H1 (cell line): Measurements from ENCODE around the gene CCR8. TPM values are rescaled to one million over a fixed set of nuclear protein-coding genes. Genes with fewer than 3 reads are reported as not detected.

Experiments
- CTCF ChIA-PET: fragments of 300-600 bp; sonication (Branson Sonifier 250); formaldehyde crosslinking; loops from one replicate; lab custom pipeline; 2021; ENCODE audit not compliant: partially characterized antibody; lab: Charles Lee
- POLR2A ChIA-PET: fragments of 300-600 bp; sonication (Branson Sonifier 250); formaldehyde crosslinking; loops from one replicate; lab custom pipeline; 2021; ENCODE audit warnings: inconsistent platforms; ENCODE audit not compliant: partially characterized antibody; lab: Charles Lee
- DNase-seq, 2 experiments: peaks; one replicate each; pipeline versions ENCODE4 v3.0.0 to v3.0.0-alpha.2; 2010 to 2022; ENCODE audit warnings: low spot score in 2 of 2, low read depth in 1 of 2, mixed read lengths in 1 of 2
- FAIRE-seq: peaks from 2 replicates; lab custom pipeline; 2011; peaks lifted over from hg19 to GRCh38; lab: Jason Lieb, UNC
- H2AFZ ChIP-seq: 2 replicates; pipeline ENCODE4 v1.8.1; 2012; ENCODE audit warnings: low read length, inconsistent platforms
- H2AK5ac ChIP-seq: 2 replicates; pipeline ENCODE4 v1.6.1; 2013; ENCODE audit warnings: low read depth, low read length
- H2BK120ac ChIP-seq: replicated peaks from 2 replicates; pipeline ENCODE3; 2013; ENCODE audit warnings: low read depth, low read length, inconsistent platforms
- H2BK12ac ChIP-seq: 2 replicates; pipeline ENCODE4 v1.6.1; 2013; ENCODE audit warnings: low read depth, low read length
- H2BK15ac ChIP-seq: 2 replicates; pipeline ENCODE4 v1.6.1; 2013; ENCODE audit warnings: low read length
- H2BK20ac ChIP-seq: 2 replicates; pipeline ENCODE4 v1.6.1; 2013; ENCODE audit warnings: low read length
- H2BK5ac ChIP-seq: 2 replicates; pipeline ENCODE4 v1.6.1; 2013; ENCODE audit warnings: low read depth, low read length
- H3K14ac ChIP-seq: 2 replicates; pipeline ENCODE4 v1.6.1; 2013; ENCODE audit warnings: inconsistent platforms; ENCODE audit not compliant: insufficient read length
- H3K18ac ChIP-seq: 2 replicates; pipeline ENCODE4 v1.6.1; 2013; ENCODE audit warnings: low read length; ENCODE audit errors: extremely low read depth
- H3K23ac ChIP-seq: 2 replicates; pipeline ENCODE4 v1.6.1; 2013; ENCODE audit warnings: inconsistent platforms; ENCODE audit not compliant: insufficient read length
- H3K23me2 ChIP-seq: 2 replicates; pipeline ENCODE4 v1.6.1; 2013; ENCODE audit warnings: low read depth, low read length
- H3K27ac ChIP-seq: 2 replicates; pipeline ENCODE4 v1.6.1; 2011; ENCODE audit warnings: low read depth, low read length, inconsistent platforms
- H3K27me3 ChIP-seq, 4 experiments: replicated peaks in 1 of 4; 1 replicate in 1 of 4; 2 replicates in 3 of 4; pipeline versions ENCODE4 v1.6.1 to v1.8.1; 2011 to 2013; ENCODE audit warnings: low read length in 3 of 4, mild to moderate bottlenecking in 3 of 4, inconsistent platforms in 2 of 4, mixed read lengths in 2 of 4, moderate library complexity in 1 of 4; ENCODE audit not compliant: control insufficient read depth in 3 of 4, insufficient read depth in 3 of 4; ENCODE audit errors: extremely low read depth in 1 of 4
- H3K36me3 ChIP-seq, 4 experiments: 2 replicates each; pipeline versions ENCODE4 v1.6.1 to v1.8.1; 2011 to 2013; ENCODE audit warnings: mild to moderate bottlenecking in 4 of 4, low read length in 3 of 4, moderate library complexity in 2 of 4, control low read depth in 1 of 4, inconsistent platforms in 1 of 4; ENCODE audit not compliant: insufficient read depth in 4 of 4, control insufficient read depth in 2 of 4
- H3K4ac ChIP-seq: replicated peaks from 2 replicates; pipeline ENCODE3; 2013; ENCODE audit warnings: low read length, low read depth, mixed read lengths, inconsistent platforms; ENCODE audit not compliant: insufficient read length
- H3K4me1 ChIP-seq, 4 experiments: replicated peaks in 1 of 4; 1 replicate in 1 of 4; 2 replicates in 3 of 4; pipeline versions ENCODE4 v1.6.1 to v1.8.1; 2011 to 2013; ENCODE audit warnings: low read length in 3 of 4, inconsistent platforms in 2 of 4, mixed read lengths in 1 of 4; ENCODE audit not compliant: insufficient read depth in 4 of 4, control insufficient read depth in 3 of 4
- H3K4me2 ChIP-seq, 2 experiments: 2 replicates each; pipeline versions ENCODE4 v1.6.1 to v1.8.1; 2011 to 2013; ENCODE audit warnings: low read depth in 2 of 2, low read length in 2 of 2, control low read depth in 1 of 2, inconsistent platforms in 1 of 2, mild to moderate bottlenecking in 1 of 2; ENCODE audit not compliant: insufficient read depth in 1 of 2
- H3K4me3 ChIP-seq, 4 experiments: fragments of 200-600, 300-600 bp in 1 of 4; sonication (generic), shearing (Covaris generic), sonication (Bioruptor Twin) in 1 of 4; 2 replicates each; pipeline versions ENCODE4 v1.5.1 to v1.8.1; 2011 to 2016; ENCODE audit warnings: low read length in 4 of 4, low read depth in 3 of 4, control low read depth in 2 of 4, inconsistent platforms in 2 of 4, mild to moderate bottlenecking in 2 of 4, mixed read lengths in 1 of 4, moderate library complexity in 1 of 4; ENCODE audit not compliant: insufficient read depth in 2 of 4; ENCODE audit errors: extremely low read depth in 1 of 4
- H3K56ac ChIP-seq: replicated peaks from 2 replicates; pipeline ENCODE3; 2013; ENCODE audit warnings: low read depth, mild to moderate bottlenecking, mixed read lengths, low read length, inconsistent platforms; ENCODE audit not compliant: insufficient read length
- H3K79me1 ChIP-seq: 2 replicates; pipeline ENCODE4 v1.6.1; 2013; ENCODE audit warnings: low read depth, low read length, control low read depth
- H3K79me2 ChIP-seq, 2 experiments: 2 replicates each; pipeline versions ENCODE4 v1.6.1 to v1.8.1; 2012 to 2013; ENCODE audit warnings: low read length in 2 of 2, mild to moderate bottlenecking in 2 of 2, inconsistent platforms in 1 of 2; ENCODE audit not compliant: insufficient read depth in 2 of 2, control insufficient read depth in 1 of 2
- H3K9ac ChIP-seq, 4 experiments: replicated peaks in 1 of 4; 1 replicate in 1 of 4; 2 replicates in 3 of 4; pipeline versions ENCODE4 v1.6.1 to v1.8.1; 2011 to 2013; ENCODE audit warnings: low read depth in 3 of 4, low read length in 3 of 4, control low read depth in 2 of 4, mild to moderate bottlenecking in 2 of 4, moderate library complexity in 2 of 4, inconsistent platforms in 1 of 4; ENCODE audit errors: extremely low read depth in 1 of 4
- H3K9me3 ChIP-seq, 2 experiments: 2 replicates each; pipeline versions ENCODE4 v1.6.1 to v1.8.1; 2012 to 2013; ENCODE audit warnings: mild to moderate bottlenecking in 2 of 2, moderate library complexity in 2 of 2, control low read depth in 1 of 2, inconsistent platforms in 1 of 2, low read depth in 1 of 2, low read length in 1 of 2, mixed read lengths in 1 of 2; ENCODE audit not compliant: insufficient read depth in 2 of 2
- H4K20me1 ChIP-seq, 2 experiments: replicated peaks in 1 of 2; 2 replicates each; pipeline versions ENCODE3 to v1.8.1; 2011 to 2013; ENCODE audit warnings: inconsistent platforms in 2 of 2, low read length in 2 of 2, mild to moderate bottlenecking in 1 of 2; ENCODE audit not compliant: insufficient read depth in 2 of 2, control insufficient read depth in 1 of 2
- H4K5ac ChIP-seq: 2 replicates; pipeline ENCODE4 v1.6.1; 2013; ENCODE audit warnings: low read length, low read depth, mixed read lengths, inconsistent platforms; ENCODE audit not compliant: insufficient read length
- H4K8ac ChIP-seq: 2 replicates; pipeline ENCODE4 v1.8.0; 2013; ENCODE audit warnings: mild to moderate bottlenecking, moderate library complexity, low read length, inconsistent platforms; ENCODE audit not compliant: insufficient read depth; ENCODE audit errors: extremely low read depth
- H4K91ac ChIP-seq: replicated peaks from 2 replicates; pipeline ENCODE3; 2013; ENCODE audit warnings: low read length, mixed read lengths, inconsistent platforms; ENCODE audit not compliant: insufficient read length
- WGBS, 2 experiments: shearing (Covaris generic) in 1 of 2; methylation state at CpG; one replicate each; pipeline versions ENCODE4 v1.1.6 to v1.1.7; 2013 to 2015; ENCODE audit warnings: low lambda C conversion rate in 2 of 2, mixed read lengths in 2 of 2, inconsistent platforms in 1 of 2, low coverage in 1 of 2, missing lambda C conversion rate in 1 of 2; ENCODE audit not compliant: insufficient replicate concordance in 2 of 2, insufficient coverage in 1 of 2, insufficient read length in 1 of 2; ENCODE audit errors: extremely low coverage in 1 of 2, missing lambda C conversion rate in 1 of 2; 5-methylcytosine and 5-hydroxymethylcytosine counted together
- polyA plus RNA-seq, 7 experiments: library from polyadenylated mRNA; depleted of rRNA in 3 of 7; stranded (reverse) in 5 of 7; unstranded in 2 of 7; fragments of >200 nt in 5 of 7; fragments of 200-250 nt in 2 of 7; gene quantifications; 1 replicate in 5 of 7; 2 replicates in 1 of 7; 4 replicates in 1 of 7; pipeline versions ENCODE4 v1.2.1 to v1.2.3, GENCODE V29; 2011 to 2013; ENCODE audit warnings: missing spikeins in 2 of 7, mixed read lengths in 2 of 7
- total RNA-seq: library from RNA; stranded (reverse); fragmentation: NEBNext Ultra II Directional; extraction: Animal tissue kit (Norgen Biotek cat#: 25700); gene quantifications from 2 replicates; pipeline ENCODE4 v1.2.1, GENCODE V29; 2021

The CCR8 gene
- total and polyA plus RNA-seq, 2 of the 8 experiments (the other 6 are each of a cell fraction or from before 2014, with no cell fraction given), result 0.35 TPM; not detected in 1

GRCh38 chr3:39318301-39318700, 11.2 kb upstream of the CCR8 start:
- ChIA-PET POLR2A (no interaction called here), CTCF (interaction anchor here (1.1 to 1.6 kb wide), 2 partner anchors 26 to 30 kb away, joined by 3 to 7 read pairs; no protein-coding TSS in a partner anchor)
- Histone ChIP-seq H2AK5ac (no peak overlapping the region), H2BK120ac (no peak overlapping the region), H3K36me3 (no peaks in the 10 kb centered on the region), H2BK20ac (no peak overlapping the region), H3K4me2 (no peak overlapping the region), H2BK15ac (no peak overlapping the region), H4K8ac (no peak overlapping the region), H3K9ac (no peak overlapping the region), H2AFZ (no peak overlapping the region), H2BK12ac (no peak overlapping the region), H4K91ac (no peak overlapping the region), H4K20me1 (no peaks in the 10 kb centered on the region), H3K27ac (no peak overlapping the region), H3K79me2 (no peaks in the 10 kb centered on the region), H3K14ac (no peak overlapping the region), H3K23me2 (no peaks in the 10 kb centered on the region), H3K56ac (no peak overlapping the region), H4K5ac (no peak overlapping the region), H3K9me3 (peaks cover 0 to 7% of the 10 kb centered on the region in 2 experiments; a peak in 1 of 4 replicates), H3K18ac (no peak overlapping the region), H3K4me1 (peaks cover 0 to 3% (median 0%) of the 10 kb centered on the region in 4 experiments; a peak in 1 of 7 replicates), H3K27me3 (no peaks in the 10 kb centered on the region), H3K79me1 (no peaks in the 10 kb centered on the region), H3K23ac (no peak overlapping the region), H2BK5ac (no peak overlapping the region), H3K4ac (no peak overlapping the region), H3K4me3 (no peak overlapping the region)
- WGBS, 2 experiments, result 94% methylated on average over 1 of the region's 1 CpG; no CpG with 5 or more reads in 1 of the 2 experiments
- DNase-seq (no peak), FAIRE-seq (no peak)
